Hepatocyte (in vitro differentiated cells): ENCODE results near the gene SCYL3. TPM values are rescaled to one million over a fixed set of nuclear protein-coding genes. Genes with fewer than 3 reads are reported as not detected.

Experiments used
- DNase-seq: peaks from one replicate; pipeline ENCODE4 v3.0.0-alpha.2; 2016; ENCODE audit warnings: low spot score
- H2AFZ ChIP-seq: fragments of 200-600 bp; sonication (generic); 2 replicates; pipeline ENCODE4 v1.6.0; 2016; ENCODE audit warnings: antibody characterized with exemption, mild to moderate bottlenecking
- H3K27ac ChIP-seq: fragments of 200-600 bp; sonication (generic); 2 replicates; pipeline ENCODE4 v1.5.1; 2016; ENCODE audit warnings: mild to moderate bottlenecking
- H3K27me3 ChIP-seq: fragments of 200-600 bp; sonication (generic); 2 replicates; pipeline ENCODE4 v1.6.1; 2016
- H3K36me3 ChIP-seq: fragments of 200-600 bp; sonication (generic); replicated peaks from 2 replicates; pipeline ENCODE4 v1.5.1; 2016; ENCODE audit warnings: low read depth; ENCODE audit not compliant: insufficient read depth
- H3K4me1 ChIP-seq: fragments of 200-600 bp; sonication (generic); 2 replicates; pipeline ENCODE4 v1.5.1; 2016; ENCODE audit warnings: mild to moderate bottlenecking, moderate library complexity; ENCODE audit not compliant: insufficient read depth
- H3K4me2 ChIP-seq: fragments of 200-600 bp; sonication (generic); 2 replicates; pipeline ENCODE4 v1.6.0; 2016
- H3K4me3 ChIP-seq: fragments of 200-600 bp; sonication (generic); 2 replicates; pipeline ENCODE4 v1.5.1; 2016; ENCODE audit warnings: mild to moderate bottlenecking
- H3K79me2 ChIP-seq: fragments of 200-600 bp; sonication (generic); 2 replicates; pipeline ENCODE4 v1.6.0; 2017; ENCODE audit warnings: mild to moderate bottlenecking
- H3K9me2 ChIP-seq: fragments of 200-600 bp; sonication (generic); replicated peaks from 2 replicates; pipeline ENCODE4 v1.6.0; 2017; ENCODE audit warnings: mild to moderate bottlenecking; ENCODE audit not compliant: insufficient read depth
- H3K9me3 ChIP-seq: fragments of 200-600 bp; sonication (generic); 2 replicates; pipeline ENCODE4 v1.5.1; 2016; ENCODE audit warnings: low read depth, mild to moderate bottlenecking
- H4K20me1 ChIP-seq: fragments of 200-600 bp; sonication (generic); 2 replicates; pipeline ENCODE4 v1.6.0; 2016; ENCODE audit warnings: mild to moderate bottlenecking; ENCODE audit not compliant: insufficient read depth, poor library complexity, severe bottlenecking
- CTCF ChIP-seq: fragments of 200-600 bp; sonication (generic); IDR thresholded peaks from 2 replicates; pipeline ENCODE4 v1.5.1; 2016; ENCODE audit warnings: antibody characterized with exemption, mild to moderate bottlenecking; ENCODE audit not compliant: poor library complexity
- EZH2 ChIP-seq: fragments of 200-600 bp; sonication (generic); IDR thresholded peaks from 2 replicates; pipeline ENCODE4 v1.6.1; 2016; ENCODE audit warnings: antibody characterized with exemption, mild to moderate bottlenecking, borderline replicate concordance
- EZH2phosphoT487 ChIP-seq: fragments of 200-600 bp; sonication (generic); IDR thresholded peaks from one replicate; pipeline ENCODE4 v1.6.1; 2018; ENCODE audit warnings: antibody characterized with exemption, mild to moderate bottlenecking, low read depth, moderate library complexity; ENCODE audit not compliant: unreplicated experiment, severe bottlenecking
- WGBS: methylation state at CpG from one replicate; pipeline ENCODE4 v1.1.6; 2016; ENCODE audit warnings: low lambda C conversion rate; ENCODE audit errors: missing lambda C conversion rate; 5-methylcytosine and 5-hydroxymethylcytosine counted together
- polyA plus RNA-seq: library from polyadenylated mRNA; unstranded; fragments of >200 nt; fragmentation: Nextera tagmentation; extraction: Ambion mirVana; gene quantifications from 2 replicates; pipeline ENCODE4 v1.2.1, GENCODE V29; 2016
- total RNA-seq: library from RNA; depleted of rRNA; stranded (reverse); fragments of >200 nt; gene quantifications from 2 replicates; pipeline ENCODE4 v1.2.3, GENCODE V29; 2014

The SCYL3 gene
- total and polyA plus RNA-seq, 2 experiments from 2014 or later: 4.9 to 7.7 TPM

- Histone ChIP-seq H3K4me1 (peaks cover 3% of the 10 kb centered on the region), H3K9me3 (no peaks in the 10 kb centered on the region), H3K27me3 (no peaks in the 10 kb centered on the region), H3K4me2 (no peak overlapping the region), H3K79me2 (no peaks in the 10 kb centered on the region), H3K9me2 (no peaks in the 10 kb centered on the region), H3K27ac (peak overlapping the region; percentile 32), H3K36me3 (no peaks in the 10 kb centered on the region), H2AFZ (no peak overlapping the region), H3K4me3 (no peak overlapping the region), H4K20me1 (no peaks in the 10 kb centered on the region)
- TF ChIP-seq CTCF: no peak
- TF ChIP-seq EZH2: no peak
- no peak for TF ChIP-seq EZH2phosphoT487
- 49% methylated on average over 3 of the region's 3 CpGs for WGBS
- no peak for DNase-seq
Observed at GRCh38 chr1:169925505-169926482, 32.1 kb upstream of the SCYL3 start.

GRCh38 chr1:169924829-169925228 lies 31.1 kb upstream of the SCYL3 start:
- Histone ChIP-seq H3K4me1 (peaks cover 3% of the 10 kb centered on the region), H2AFZ (no peak overlapping the region), H3K4me3 (no peak overlapping the region), H4K20me1 (no peaks in the 10 kb centered on the region), H3K27me3 (no peaks in the 10 kb centered on the region), H3K27ac (no peak overlapping the region), H3K9me3 (no peaks in the 10 kb centered on the region), H3K9me2 (no peaks in the 10 kb centered on the region), H3K36me3 (no peaks in the 10 kb centered on the region), H3K79me2 (no peaks in the 10 kb centered on the region), H3K4me2 (no peak overlapping the region)
- no peak for DNase-seq
- no peak for TF ChIP-seq EZH2phosphoT487
- no peak for TF ChIP-seq CTCF
- no peak for TF ChIP-seq EZH2
- 73% methylated on average over 2 of the region's 2 CpGs for WGBS

GRCh38 chr1:169924063-169924462 lies 30.4 kb upstream of the SCYL3 start:
- H3K36me3 ChIP-seq: no peaks in the 10 kb centered on the region
- H4K20me1 ChIP-seq: no peaks in the 10 kb centered on the region
- no peak overlapping the region for H3K27ac ChIP-seq
- peaks cover 3% of the 10 kb centered on the region for H3K4me1 ChIP-seq
- TF ChIP-seq CTCF: no peak
- TF ChIP-seq EZH2: no peak
- no peak for TF ChIP-seq EZH2phosphoT487
- no peaks in the 10 kb centered on the region for H3K9me2 ChIP-seq
- H3K4me2 ChIP-seq: no peak overlapping the region
- no peak overlapping the region for H2AFZ ChIP-seq
- H3K79me2 ChIP-seq: no peaks in the 10 kb centered on the region
- WGBS: 93% methylated on average over 2 of the region's 2 CpGs
- H3K9me3 ChIP-seq: no peaks in the 10 kb centered on the region
- H3K4me3 ChIP-seq: no peak overlapping the region
- no peaks in the 10 kb centered on the region for H3K27me3 ChIP-seq
- DNase-seq: no peak
